Endothelial cell of umbilical vein (primary cell): Measurements from ENCODE around the gene NAV2. TPM values are rescaled to one million over a fixed set of nuclear protein-coding genes. Genes with fewer than 3 reads are reported as not detected.

Source experiments
- BruUV-seq: library from RNA; stranded (reverse); fragments of 400-500 nt; replicated peaks from 2 replicates; lab custom pipeline; 2021; lab: Mats Ljungman, UMichigan
- CTCF ChIA-PET: fragments of 300-600, 350-600 bp; sonication (Branson Sonifier 250); formaldehyde crosslinking; loops from one replicate; lab custom pipeline; 2021; ENCODE audit warnings: antibody characterized with exemption, inconsistent platforms; lab: Charles Lee
- POLR2A ChIA-PET: fragments of 300-600, 350-600 bp; sonication (Branson Sonifier 250); formaldehyde crosslinking; loops from one replicate; lab custom pipeline; 2021; ENCODE audit warnings: antibody characterized with exemption, inconsistent platforms; lab: Charles Lee
- DNase-seq: peaks from one replicate; pipeline ENCODE4 v3.0.0-alpha.2; 2011; ENCODE audit warnings: low read depth, low spot score
- FAIRE-seq: peaks from 2 replicates; lab custom pipeline; 2011; peaks lifted over from hg19 to GRCh38; lab: Jason Lieb, UNC
- H2AFZ ChIP-seq: 2 replicates; pipeline ENCODE4 v1.6.0; 2012; ENCODE audit warnings: low read depth, low read length, control low read depth, inconsistent platforms
- H3K27ac ChIP-seq: 2 replicates; pipeline ENCODE4 v1.5.1; 2011; ENCODE audit warnings: low read depth, mild to moderate bottlenecking, control low read depth, low read length, moderate library complexity; ENCODE audit not compliant: insufficient read depth
- H3K27me3 ChIP-seq, 2 experiments: 2 replicates each; pipeline versions ENCODE4 v1.6.0 to v1.6.1; 2011; ENCODE audit warnings: low read length in 2 of 2, mixed read lengths in 1 of 2; ENCODE audit not compliant: control insufficient read depth in 2 of 2, insufficient read depth in 2 of 2
- H3K36me3 ChIP-seq, 2 experiments: 2 replicates in 1 of 2; 3 replicates in 1 of 2; pipeline ENCODE4 v1.5.1; 2011; ENCODE audit warnings: low read length in 2 of 2, mild to moderate bottlenecking in 1 of 2, moderate library complexity in 1 of 2; ENCODE audit not compliant: control insufficient read depth in 2 of 2, insufficient read depth in 2 of 2; ENCODE audit errors: extremely low read depth in 1 of 2
- H3K4me1 ChIP-seq: 3 replicates; pipeline ENCODE4 v1.5.1; 2011; ENCODE audit warnings: mild to moderate bottlenecking, low read length; ENCODE audit not compliant: control insufficient read depth, insufficient read depth; ENCODE audit errors: extremely low read depth
- H3K4me2 ChIP-seq: 2 replicates; pipeline ENCODE4 v1.6.1; 2011; ENCODE audit warnings: low read length, control low read depth, mixed read lengths; ENCODE audit not compliant: insufficient read depth
- H3K4me3 ChIP-seq, 3 experiments: fragments of 200-600 bp in 1 of 3; sonication (generic), shearing (Covaris generic) in 1 of 3; replicated peaks in 1 of 3; 2 replicates each; pipeline ENCODE4 v1.5.1; 2011 to 2016; ENCODE audit warnings: control low read depth in 3 of 3, low read length in 3 of 3, mild to moderate bottlenecking in 2 of 3, inconsistent platforms in 1 of 3, low read depth in 1 of 3, moderate library complexity in 1 of 3; ENCODE audit not compliant: insufficient read depth in 1 of 3
- H3K79me2 ChIP-seq: 2 replicates; pipeline ENCODE4 v1.6.0; 2012; ENCODE audit warnings: low read length, inconsistent platforms; ENCODE audit not compliant: control insufficient read depth, insufficient read depth
- H3K9ac ChIP-seq: replicated peaks from 2 replicates; pipeline ENCODE3; 2011; ENCODE audit warnings: low read length, control low read depth; ENCODE audit not compliant: insufficient read depth; ENCODE audit errors: extremely low read depth
- H3K9me1 ChIP-seq: replicated peaks from 3 replicates; pipeline ENCODE4 v1.6.0; 2011; ENCODE audit warnings: mild to moderate bottlenecking, low read length; ENCODE audit not compliant: control insufficient read depth, insufficient read depth; ENCODE audit errors: extremely low read depth
- H3K9me3 ChIP-seq: replicated peaks from 2 replicates; pipeline ENCODE4 v1.5.1; 2012; ENCODE audit warnings: low read length, inconsistent platforms; ENCODE audit not compliant: control insufficient read depth, insufficient read depth
- H4K20me1 ChIP-seq: replicated peaks from 2 replicates; pipeline ENCODE3; 2011; ENCODE audit warnings: mild to moderate bottlenecking, low read length; ENCODE audit not compliant: control insufficient read depth, insufficient read depth; ENCODE audit errors: extremely low read depth
- CTCF ChIP-seq, 2 donors: IDR thresholded peaks; 1 replicate in 1 of 2; 2 replicates in 1 of 2; pipeline ENCODE4 v1.5.1; 2011; ENCODE audit warnings: low read length in 2 of 2, mild to moderate bottlenecking in 2 of 2, moderate library complexity in 2 of 2, control low read depth in 1 of 2, inconsistent platforms in 1 of 2, low read depth in 1 of 2; ENCODE audit not compliant: insufficient read depth in 1 of 2; ENCODE audit errors: extremely low read depth in 1 of 2
- EZH2 ChIP-seq: IDR thresholded peaks from 2 replicates; pipeline ENCODE4 v1.6.1; 2012; ENCODE audit warnings: borderline replicate concordance, low read depth, mild to moderate bottlenecking, moderate library complexity, low read length, inconsistent platforms; ENCODE audit not compliant: severe bottlenecking
- FOS ChIP-seq: IDR thresholded peaks from 2 replicates; pipeline ENCODE4 v1.6.1; 2011; ENCODE audit warnings: mild to moderate bottlenecking, low read length, moderate library complexity, borderline replicate concordance; ENCODE audit not compliant: insufficient read depth
- GATA2 ChIP-seq: IDR thresholded peaks from 2 replicates; pipeline ENCODE4 v1.7.0; 2011; ENCODE audit warnings: low read depth, mild to moderate bottlenecking, moderate library complexity, mixed read lengths, low read length; ENCODE audit not compliant: insufficient read length, insufficient read depth
- JUN ChIP-seq: IDR thresholded peaks from 2 replicates; pipeline ENCODE4 v1.6.1; 2011; ENCODE audit warnings: borderline replicate concordance, low read depth; ENCODE audit not compliant: insufficient read length, insufficient read depth
- MAX ChIP-seq: IDR thresholded peaks from 2 replicates; pipeline ENCODE4 v1.6.1; 2011; ENCODE audit not compliant: insufficient read depth, insufficient read length
- MYC ChIP-seq: IDR thresholded peaks from one replicate; pipeline ENCODE4 v1.6.1; 2011; ENCODE audit warnings: mild to moderate bottlenecking, low read depth, low read length
- POLR2A ChIP-seq: IDR thresholded peaks from 2 replicates; pipeline ENCODE4 v1.6.1; 2012; ENCODE audit warnings: low read depth, mild to moderate bottlenecking, control low read depth, low read length
- POLR2AphosphoS5 ChIP-seq: IDR thresholded peaks from 2 replicates; pipeline ENCODE4 v1.6.1; 2012; ENCODE audit warnings: low read depth, mild to moderate bottlenecking, control low read depth, low read length, moderate library complexity; ENCODE audit not compliant: insufficient read depth
- dilution Hi-C: fragments of 300-500 bp; cut with MboI; formaldehyde crosslinking; loops from one replicate; pipeline ENCODE4 v1.15.0; 2019; ENCODE audit warnings: low sequenced_read_pairs; ENCODE audit not compliant: extremely low pct_ligation_motif_present
- intact Hi-C: fragments of 100-400 bp; cut with micrococcal nuclease; formaldehyde crosslinking; loops from one replicate; pipeline ENCODE4 v1.10.0; 2022
- polyA plus RNA-seq, 4 experiments: library from polyadenylated mRNA; depleted of rRNA in 3 of 4; stranded (reverse) in 3 of 4; unstranded in 1 of 4; fragments of >200 nt; gene quantifications; 2 replicates each; pipeline versions ENCODE4 v1.2.1 to v1.2.3, GENCODE V29; 2011 to 2012; ENCODE audit warnings: missing spikeins in 1 of 4
- total RNA-seq: library from RNA; stranded (reverse); gene quantifications from 2 replicates; pipeline ENCODE4 v1.2.3, GENCODE V29; 2021

NAV2 gene
- total and polyA plus RNA-seq, 2 donors (not counting 3 experiments of a cell fraction or from before 2014, with no cell fraction given), result 10.9 to 68.0 TPM

GRCh38 chr11:20047006-20047768 is 334.6 kb downstream of the NAV2 start:
- Histone ChIP-seq H3K79me2 (no peaks in the 10 kb centered on the region), H3K9me3 (no peaks in the 10 kb centered on the region), H3K27ac (no peak overlapping the region), H3K4me3 (no peak overlapping the region), H3K36me3 (peaks cover 13 to 16% of the 10 kb centered on the region in 2 experiments), H3K27me3 (no peaks in the 10 kb centered on the region), H3K4me1 (peaks cover 6% of the 10 kb centered on the region), H3K9ac (no peak overlapping the region), H3K4me2 (no peak overlapping the region), H4K20me1 (no peaks in the 10 kb centered on the region), H2AFZ (no peak overlapping the region), H3K9me1 (no peaks in the 10 kb centered on the region)
- ChIA-PET CTCF (no interaction called here), POLR2A (no interaction called here)
- no TSS peak for BruUV-seq
- intact Hi-C loops, result no loop called here
- dilution Hi-C loops, result no loop called here
- DNase-seq (no peak), FAIRE-seq (no peak)
- TF ChIP-seq POLR2AphosphoS5 (no peak), CTCF (IDR thresholded peaks at IDR 0.05; ENCODE audit: extremely low read depth in 1 of 2, insufficient read depth in 1 of 2, low read depth in 1 of 2, low read length in 2 of 2) (no peak), EZH2 (no peak), FOS (no peak), JUN (no peak), MAX (no peak), MYC (no peak), GATA2 (no peak), POLR2A (no peak)
